Measurements from ENCODE around the gene HSPBP1. TPM values are rescaled to one million over a fixed set of nuclear protein-coding genes. Genes with fewer than 3 reads are reported as not detected.

Gene HSPBP1
- total and polyA plus RNA-seq, 5 donors from 2014 or later, result 15.8 to 37.2 (median 34.0) TPM

DNA sequence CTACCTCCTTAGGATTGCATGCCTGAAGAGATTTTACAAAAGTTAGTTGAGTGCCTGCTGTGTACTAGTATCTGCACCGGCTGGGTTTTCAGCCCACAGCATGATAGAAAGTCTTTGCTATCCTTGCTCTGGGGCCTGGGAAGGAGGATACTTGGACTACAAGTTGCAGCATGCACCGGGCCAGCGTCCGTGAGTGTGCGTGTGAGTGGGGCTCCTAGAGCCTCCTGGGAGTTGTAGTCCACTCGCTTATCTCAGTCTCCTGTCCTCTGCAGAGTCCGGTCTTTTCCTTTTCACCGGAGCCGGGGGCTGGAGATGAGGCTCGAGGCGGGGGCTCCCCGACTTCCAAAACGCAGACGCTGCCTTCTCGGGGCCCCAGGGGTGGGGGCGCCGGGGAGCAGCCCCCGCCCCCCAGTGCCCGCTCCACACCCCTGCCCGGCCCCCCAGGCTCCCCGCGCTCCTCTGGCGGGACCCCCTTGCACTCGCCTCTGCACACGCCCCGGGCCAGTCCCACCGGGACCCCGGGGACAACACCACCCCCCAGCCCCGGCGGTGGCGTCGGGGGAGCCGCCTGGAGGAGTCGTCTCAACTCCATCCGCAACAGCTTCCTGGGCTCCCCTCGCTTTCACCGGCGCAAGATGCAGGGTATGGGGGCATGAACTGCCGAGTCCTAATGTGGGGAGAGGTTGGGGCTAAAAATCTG is 24.5 kb upstream of the HSPBP1 start:
- H3K4me1 Mint-ChIP-seq, result peaks cover 0 to 11% (median 6%) of the 10 kb centered on the region in 4 donors
- peak in 1 of 3 donors; percentile 57 for DNase-seq
- no peaks in the 10 kb centered on the region for H3K36me3 ChIP-seq (ENCODE audit: control insufficient read depth, insufficient read depth, low read length)
- H3K27me3 ChIP-seq (ENCODE audit: control insufficient read depth, insufficient read depth, low read length), result no peaks in the 10 kb centered on the region
- H3K9me3 ChIP-seq (ENCODE audit: control insufficient read depth in 2 of 2, low read length in 2 of 2), result no peaks in the 10 kb centered on the region
- H3K4me3 ChIP-seq (ENCODE audit: low read depth, low read length), result no peak overlapping the region
- H3K36me3 Mint-ChIP-seq, result no peaks in the 10 kb centered on the region
- ATAC-seq (ENCODE audit: low read depth in 2 of 2), result no peak
- no peak overlapping the region for H3K27ac ChIP-seq (ENCODE audit: insufficient read depth, low read length, poor library complexity, severe bottlenecking)
- H3K27ac Mint-ChIP-seq, result no peak overlapping the region
- H3K9me3 Mint-ChIP-seq, result no peaks in the 10 kb centered on the region
- peaks cover 4% of the 10 kb centered on the region for H3K27me3 Mint-ChIP-seq
- H3K4me1 ChIP-seq (ENCODE audit: control insufficient read depth, insufficient read depth, low read length, poor library complexity, severe bottlenecking), result peaks cover 12% of the 10 kb centered on the region
- no peak overlapping the region for H3K4me3 Mint-ChIP-seq

DNA sequence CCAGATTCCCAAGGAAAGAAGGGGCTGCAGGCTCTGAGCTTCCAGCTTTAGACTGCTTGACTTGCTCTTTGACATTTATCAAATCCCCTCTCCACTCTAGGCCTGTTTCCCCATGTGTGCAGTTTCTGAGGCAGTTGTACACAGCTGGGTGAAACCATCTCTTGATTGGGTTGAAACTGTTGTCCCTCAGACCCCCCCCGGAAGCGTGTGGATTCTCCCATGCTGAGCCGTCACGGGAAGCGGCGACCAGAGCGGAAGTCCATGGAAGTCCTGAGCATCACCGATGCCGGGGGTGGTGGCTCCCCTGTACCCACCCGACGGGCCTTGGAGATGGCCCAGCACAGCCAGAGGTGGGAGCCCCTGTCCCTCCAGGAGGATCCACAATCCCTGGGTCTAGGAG is 23.6 kb upstream of the HSPBP1 start:
- H3K4me3 ChIP-seq (ENCODE audit: low read depth, low read length), result no peak overlapping the region
- peaks cover 0 to 11% (median 6%) of the 10 kb centered on the region in 4 donors for H3K4me1 Mint-ChIP-seq
- no peak for DNase-seq

DNA sequence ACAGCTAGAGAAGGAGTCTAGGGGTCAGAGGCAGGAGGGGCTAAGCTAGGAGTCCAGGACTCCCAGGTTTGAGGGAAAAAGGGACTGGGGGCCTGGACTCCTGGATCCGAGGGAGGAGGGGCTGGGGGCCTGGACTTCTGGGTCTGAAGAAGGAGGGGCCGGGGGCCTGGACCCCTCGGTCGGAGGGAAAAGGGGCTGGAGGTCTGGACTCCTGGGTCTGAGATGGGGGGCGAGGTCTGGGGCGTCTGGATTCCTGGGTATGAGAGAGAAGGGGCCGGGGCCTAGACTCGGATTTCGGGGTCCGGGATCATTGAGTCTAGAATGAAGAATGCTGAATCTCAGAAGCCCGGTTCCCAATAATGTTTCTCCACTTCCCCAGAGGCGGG is 22.4 kb upstream of the HSPBP1 start:
- H3K27ac Mint-ChIP-seq, result peak overlapping the region in 1 of 3 donors; percentile 86
- no peaks in the 10 kb centered on the region for H3K36me3 Mint-ChIP-seq
- H3K27ac ChIP-seq (ENCODE audit: insufficient read depth, low read length, poor library complexity, severe bottlenecking), result no peak overlapping the region
- H3K4me3 Mint-ChIP-seq, result peak overlapping the region in 3 of 4 donors; percentile 59 to 86 (median 85)
- H3K9me3 ChIP-seq (ENCODE audit: control insufficient read depth in 2 of 2, low read length in 2 of 2), result no peaks in the 10 kb centered on the region
- no peaks in the 10 kb centered on the region for H3K27me3 ChIP-seq (ENCODE audit: control insufficient read depth, insufficient read depth, low read length)
- ATAC-seq (ENCODE audit: low read depth in 2 of 2), result no peak
- DNase-seq, result no peak
- peaks cover 0 to 11% (median 6%) of the 10 kb centered on the region in 4 donors for H3K4me1 Mint-ChIP-seq
- peaks cover 12% of the 10 kb centered on the region for H3K4me1 ChIP-seq (ENCODE audit: control insufficient read depth, insufficient read depth, low read length, poor library complexity, severe bottlenecking)
- H3K36me3 ChIP-seq (ENCODE audit: control insufficient read depth, insufficient read depth, low read length), result no peaks in the 10 kb centered on the region
- H3K4me3 ChIP-seq (ENCODE audit: low read depth, low read length), result peak overlapping the region; percentile 44
- H3K9me3 Mint-ChIP-seq, result no peaks in the 10 kb centered on the region
- H3K27me3 Mint-ChIP-seq, result peaks cover 4% of the 10 kb centered on the region

More for the DNA sequence above, 23.6 kb upstream of the HSPBP1 start:
- no peak for ATAC-seq (ENCODE audit: low read depth in 2 of 2)
- H3K9me3 ChIP-seq (ENCODE audit: control insufficient read depth in 2 of 2, low read length in 2 of 2), result no peaks in the 10 kb centered on the region
- H3K4me3 Mint-ChIP-seq, result no peak overlapping the region
- no peaks in the 10 kb centered on the region for H3K36me3 Mint-ChIP-seq
- H3K9me3 Mint-ChIP-seq, result no peaks in the 10 kb centered on the region
- H3K27me3 Mint-ChIP-seq, result peaks cover 4% of the 10 kb centered on the region
- H3K27ac ChIP-seq (ENCODE audit: insufficient read depth, low read length, poor library complexity, severe bottlenecking), result no peak overlapping the region
- no peaks in the 10 kb centered on the region for H3K36me3 ChIP-seq (ENCODE audit: control insufficient read depth, insufficient read depth, low read length)
- H3K4me1 ChIP-seq (ENCODE audit: control insufficient read depth, insufficient read depth, low read length, poor library complexity, severe bottlenecking), result peaks cover 12% of the 10 kb centered on the region
- H3K27ac Mint-ChIP-seq, result no peak overlapping the region
- H3K27me3 ChIP-seq (ENCODE audit: control insufficient read depth, insufficient read depth, low read length), result no peaks in the 10 kb centered on the region

DNA sequence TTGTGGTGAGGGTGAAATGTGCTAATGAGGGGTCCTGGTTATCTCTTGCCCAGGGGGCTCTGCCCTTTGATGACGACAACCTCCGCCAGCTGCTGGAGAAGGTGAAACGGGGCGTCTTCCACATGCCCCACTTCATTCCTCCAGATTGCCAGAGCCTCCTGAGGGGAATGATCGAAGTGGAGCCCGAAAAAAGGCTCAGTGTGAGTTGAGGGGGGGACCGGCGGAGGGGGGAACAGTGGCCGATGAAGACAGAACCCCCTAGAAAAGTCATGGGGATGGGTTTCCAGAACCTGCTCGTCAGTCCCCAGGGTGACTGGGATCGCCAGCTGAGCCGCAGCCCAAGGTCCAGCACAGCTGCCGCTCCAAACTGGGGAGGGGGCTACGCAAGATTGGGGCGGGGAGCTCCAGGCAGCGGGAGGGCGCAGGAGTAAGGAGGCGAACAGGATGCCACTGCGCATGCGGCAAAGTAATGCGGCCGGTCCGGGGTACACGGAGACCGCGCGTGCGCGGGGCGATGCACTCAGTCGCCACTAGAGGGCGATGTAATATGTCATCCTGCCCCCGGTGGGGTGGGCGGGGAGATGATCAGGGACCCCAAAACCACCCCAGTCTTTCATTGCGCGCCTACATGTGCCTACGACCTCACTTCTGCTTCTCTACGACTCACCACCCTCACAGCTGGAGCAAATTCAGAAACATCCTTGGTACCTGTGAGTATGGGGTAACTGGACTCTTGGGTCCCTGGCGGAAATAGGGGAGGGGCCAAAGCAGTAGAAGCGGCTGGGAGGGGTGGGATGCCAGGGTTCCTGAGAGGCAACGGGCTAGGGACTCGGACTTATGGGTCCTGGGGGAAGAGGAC is 21.8 kb upstream of the HSPBP1 start:
- peaks cover 0 to 11% (median 6%) of the 10 kb centered on the region in 4 donors for H3K4me1 Mint-ChIP-seq
- DNase-seq (peak; percentile 83 to 89 (median 86)), ATAC-seq (ENCODE audit: low read depth in 2 of 2) (peak; percentile 88)
- H3K36me3 ChIP-seq (ENCODE audit: control insufficient read depth, insufficient read depth, low read length), result no peaks in the 10 kb centered on the region
- peak overlapping the region; percentile 45 to 86 (median 72) for H3K4me3 Mint-ChIP-seq
- H3K9me3 ChIP-seq (ENCODE audit: control insufficient read depth in 2 of 2, low read length in 2 of 2), result no peaks in the 10 kb centered on the region
- H3K36me3 Mint-ChIP-seq, result no peaks in the 10 kb centered on the region
- no peaks in the 10 kb centered on the region for H3K27me3 ChIP-seq (ENCODE audit: control insufficient read depth, insufficient read depth, low read length)
- H3K4me1 ChIP-seq (ENCODE audit: control insufficient read depth, insufficient read depth, low read length, poor library complexity, severe bottlenecking), result peaks cover 12% of the 10 kb centered on the region
- no peak overlapping the region for H3K27ac ChIP-seq (ENCODE audit: insufficient read depth, low read length, poor library complexity, severe bottlenecking)
- peaks cover 4% of the 10 kb centered on the region for H3K27me3 Mint-ChIP-seq
- peak overlapping the region; percentile 44 for H3K4me3 ChIP-seq (ENCODE audit: low read depth, low read length)
- no peaks in the 10 kb centered on the region for H3K9me3 Mint-ChIP-seq
- H3K27ac Mint-ChIP-seq, result peak overlapping the region in 2 of 3 donors; percentile 86 to 87

DNA sequence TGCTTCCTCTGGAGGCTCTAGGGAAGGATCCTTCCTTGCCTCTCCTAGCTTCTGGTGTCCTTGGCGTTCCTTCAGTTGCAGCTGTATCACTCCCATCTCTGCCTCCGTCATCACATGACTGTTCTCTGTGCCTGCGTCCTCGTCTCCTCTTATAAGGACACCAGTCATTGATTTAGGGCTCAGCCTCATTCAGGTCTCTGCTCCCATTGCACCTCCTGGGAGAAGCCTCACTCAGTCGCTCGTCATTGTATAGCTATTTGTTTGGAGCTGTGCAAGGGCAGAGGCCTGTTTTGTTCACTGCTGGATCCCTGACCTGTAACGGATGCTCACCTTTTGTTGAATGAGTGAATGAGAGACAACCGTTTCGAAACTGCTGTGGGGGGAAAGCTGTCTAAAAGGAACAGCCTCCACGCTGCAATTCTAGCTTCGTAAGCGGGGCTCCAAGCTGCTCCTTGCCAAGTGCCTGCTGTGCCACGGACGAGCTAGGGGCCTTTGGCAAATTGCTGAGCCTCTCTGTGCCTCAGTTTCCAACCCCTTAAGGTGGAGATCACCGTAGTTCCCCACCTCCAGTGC is 21.1 kb upstream of the HSPBP1 start:
- Histone ChIP-seq H3K27ac (ENCODE audit: insufficient read depth, low read length, poor library complexity, severe bottlenecking) (no peak overlapping the region), H3K36me3 (ENCODE audit: control insufficient read depth, insufficient read depth, low read length) (no peaks in the 10 kb centered on the region), H3K9me3 (ENCODE audit: control insufficient read depth in 2 of 2, low read length in 2 of 2) (no peaks in the 10 kb centered on the region), H3K4me3 (ENCODE audit: low read depth, low read length) (no peak overlapping the region), H3K27me3 (ENCODE audit: control insufficient read depth, insufficient read depth, low read length) (no peaks in the 10 kb centered on the region), H3K4me1 (ENCODE audit: control insufficient read depth, insufficient read depth, low read length, poor library complexity, severe bottlenecking) (peaks cover 12% of the 10 kb centered on the region)
- H3K4me1 Mint-ChIP-seq, result peaks cover 0 to 11% (median 6%) of the 10 kb centered on the region in 4 donors
- peaks cover 4% of the 10 kb centered on the region for H3K27me3 Mint-ChIP-seq
- no peaks in the 10 kb centered on the region for H3K36me3 Mint-ChIP-seq
- no peak for DNase-seq
- H3K4me3 Mint-ChIP-seq, result peak overlapping the region in 1 of 4 donors; percentile 86
- H3K27ac Mint-ChIP-seq, result no peak overlapping the region
- H3K9me3 Mint-ChIP-seq, result no peaks in the 10 kb centered on the region
- no peak for ATAC-seq (ENCODE audit: low read depth in 2 of 2)

DNA sequence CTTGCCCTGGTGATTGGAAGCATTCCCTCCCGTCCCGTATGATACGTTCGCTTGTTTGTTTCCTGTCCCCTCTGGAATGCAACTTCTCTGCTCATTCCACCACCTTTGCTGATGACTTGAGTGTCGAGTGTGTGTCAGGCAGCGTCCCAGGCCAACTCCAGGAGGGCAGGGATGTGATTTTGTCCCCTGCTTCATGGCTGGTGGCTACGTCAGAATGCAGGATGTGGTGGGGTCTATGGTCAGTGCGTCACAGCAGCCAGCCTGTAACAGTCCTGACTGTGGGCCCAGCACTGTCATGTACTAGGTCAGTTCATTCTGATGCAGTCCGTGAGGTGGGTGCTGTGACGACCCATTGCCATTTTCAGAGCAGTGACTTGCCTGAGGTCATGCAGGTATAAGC is 20.1 kb upstream of the HSPBP1 start:
- no peaks in the 10 kb centered on the region for H3K36me3 ChIP-seq (ENCODE audit: control insufficient read depth, insufficient read depth, low read length)
- no peaks in the 10 kb centered on the region for H3K9me3 ChIP-seq (ENCODE audit: control insufficient read depth in 2 of 2, low read length in 2 of 2)
- DNase-seq (no peak), ATAC-seq (ENCODE audit: low read depth in 2 of 2) (no peak)
- peaks cover 0 to 7% (median 6%) of the 10 kb centered on the region in 4 donors for H3K4me1 Mint-ChIP-seq
- no peaks in the 10 kb centered on the region for H3K9me3 Mint-ChIP-seq
- H3K27me3 ChIP-seq (ENCODE audit: control insufficient read depth, insufficient read depth, low read length), result no peaks in the 10 kb centered on the region
- H3K36me3 Mint-ChIP-seq, result no peaks in the 10 kb centered on the region
- no peak overlapping the region for H3K27ac Mint-ChIP-seq
- H3K27ac ChIP-seq (ENCODE audit: insufficient read depth, low read length, poor library complexity, severe bottlenecking), result no peak overlapping the region
- H3K4me3 Mint-ChIP-seq, result peak overlapping the region in 1 of 4 donors; percentile 29
- H3K27me3 Mint-ChIP-seq, result peaks cover under 1% of the 10 kb centered on the region
- no peak overlapping the region for H3K4me3 ChIP-seq (ENCODE audit: low read depth, low read length)
- H3K4me1 ChIP-seq (ENCODE audit: control insufficient read depth, insufficient read depth, low read length, poor library complexity, severe bottlenecking), result peaks cover 12% of the 10 kb centered on the region

DNA sequence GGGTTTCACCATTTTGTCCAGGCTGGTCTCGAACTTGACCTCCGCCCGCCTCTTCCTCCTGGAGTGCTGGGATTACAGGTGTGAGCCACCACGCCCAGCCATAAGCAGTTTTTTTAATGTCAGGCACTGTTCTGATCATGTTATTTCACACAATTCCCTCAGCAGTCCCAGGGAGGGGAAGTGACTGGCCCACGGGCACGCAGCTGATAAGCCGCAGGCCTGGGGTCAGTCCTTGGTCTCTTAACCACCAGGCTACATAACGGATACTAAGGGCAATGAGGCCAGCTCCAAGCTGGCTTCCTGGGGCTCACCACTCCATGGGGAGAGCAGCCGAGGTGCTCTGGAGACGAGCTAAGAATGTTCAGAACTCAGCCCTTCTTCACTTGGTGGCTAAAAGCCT is 17.4 kb upstream of the HSPBP1 start:
- Histone ChIP-seq H3K4me3 (ENCODE audit: low read depth, low read length) (no peak overlapping the region), H3K27me3 (ENCODE audit: control insufficient read depth, insufficient read depth, low read length) (no peaks in the 10 kb centered on the region), H3K36me3 (ENCODE audit: control insufficient read depth, insufficient read depth, low read length) (no peaks in the 10 kb centered on the region), H3K27ac (ENCODE audit: insufficient read depth, low read length, poor library complexity, severe bottlenecking) (no peak overlapping the region), H3K4me1 (ENCODE audit: control insufficient read depth, insufficient read depth, low read length, poor library complexity, severe bottlenecking) (peaks cover 10% of the 10 kb centered on the region), H3K9me3 (ENCODE audit: control insufficient read depth in 2 of 2, low read length in 2 of 2) (no peaks in the 10 kb centered on the region)
- Mint-ChIP-seq H3K27ac (no peak overlapping the region), H3K9me3 (no peaks in the 10 kb centered on the region), H3K27me3 (no peaks in the 10 kb centered on the region), H3K4me3 (no peak overlapping the region), H3K4me1 (peaks cover 0 to 7% (median 6%) of the 10 kb centered on the region in 4 donors), H3K36me3 (no peaks in the 10 kb centered on the region)
- ATAC-seq (ENCODE audit: low read depth in 2 of 2) (no peak), DNase-seq (no peak)
